ENCODE results near the gene P2RX2.

P2RX2 gene

DNA sequence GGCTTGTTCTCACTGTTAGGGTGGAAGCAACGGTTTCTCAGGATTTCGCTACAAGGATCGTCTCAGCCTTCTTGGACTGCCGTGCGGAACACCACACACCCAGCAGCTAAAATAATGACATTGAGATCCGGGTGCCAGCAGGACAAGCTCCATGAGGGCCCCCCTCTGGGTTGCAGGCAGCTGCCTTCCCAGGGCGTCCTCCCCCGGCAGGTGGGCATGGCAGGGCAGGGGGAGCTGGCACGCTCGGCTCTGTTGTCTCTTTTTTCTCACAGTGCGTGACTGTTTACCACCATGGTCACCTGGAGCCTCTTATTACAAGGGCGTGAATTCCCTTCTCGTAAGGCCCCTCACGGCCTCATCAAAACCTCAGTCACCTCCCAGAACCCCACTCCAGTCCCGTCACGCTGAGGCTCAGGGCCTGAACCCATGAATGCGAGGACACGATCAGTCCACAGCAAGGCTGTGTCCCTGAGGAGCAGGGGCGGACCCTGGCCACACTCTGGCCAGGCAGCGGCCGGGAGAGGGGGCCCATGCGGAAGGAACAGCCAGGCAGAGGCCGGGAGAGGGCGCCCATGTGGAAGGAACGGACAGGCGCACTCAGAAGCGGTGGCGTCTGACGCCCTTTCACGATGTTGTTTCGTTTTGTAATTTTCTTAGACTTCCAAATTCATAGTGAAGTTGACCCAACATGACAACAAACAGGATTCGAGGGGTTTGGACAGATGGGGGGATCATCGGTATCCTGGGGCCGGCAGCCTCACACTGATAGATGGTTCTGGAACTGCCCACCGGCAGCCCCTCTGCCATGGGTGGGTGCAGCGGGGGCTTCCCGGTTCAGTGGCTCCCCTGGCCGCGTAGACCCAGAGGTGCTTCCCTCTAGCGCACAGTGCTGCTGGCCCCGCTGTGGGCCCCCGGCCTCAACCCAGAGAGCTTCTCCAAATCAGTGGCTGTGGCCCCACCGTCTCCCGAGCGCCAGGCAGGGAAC, 18.2 kb upstream of the P2RX2 start:
- H3K4me3 ChIP-seq (ENCODE audit: low read depth, low read length), result peak overlapping the region; percentile 45
- peak; percentile 65 for DNase-seq (ENCODE audit: low read depth, low spot score)
- in situ Hi-C loops (cut with HindIII; ENCODE audit: low sequenced_read_pairs), result no loop called here
- TF ChIP-seq, protein P1, sequence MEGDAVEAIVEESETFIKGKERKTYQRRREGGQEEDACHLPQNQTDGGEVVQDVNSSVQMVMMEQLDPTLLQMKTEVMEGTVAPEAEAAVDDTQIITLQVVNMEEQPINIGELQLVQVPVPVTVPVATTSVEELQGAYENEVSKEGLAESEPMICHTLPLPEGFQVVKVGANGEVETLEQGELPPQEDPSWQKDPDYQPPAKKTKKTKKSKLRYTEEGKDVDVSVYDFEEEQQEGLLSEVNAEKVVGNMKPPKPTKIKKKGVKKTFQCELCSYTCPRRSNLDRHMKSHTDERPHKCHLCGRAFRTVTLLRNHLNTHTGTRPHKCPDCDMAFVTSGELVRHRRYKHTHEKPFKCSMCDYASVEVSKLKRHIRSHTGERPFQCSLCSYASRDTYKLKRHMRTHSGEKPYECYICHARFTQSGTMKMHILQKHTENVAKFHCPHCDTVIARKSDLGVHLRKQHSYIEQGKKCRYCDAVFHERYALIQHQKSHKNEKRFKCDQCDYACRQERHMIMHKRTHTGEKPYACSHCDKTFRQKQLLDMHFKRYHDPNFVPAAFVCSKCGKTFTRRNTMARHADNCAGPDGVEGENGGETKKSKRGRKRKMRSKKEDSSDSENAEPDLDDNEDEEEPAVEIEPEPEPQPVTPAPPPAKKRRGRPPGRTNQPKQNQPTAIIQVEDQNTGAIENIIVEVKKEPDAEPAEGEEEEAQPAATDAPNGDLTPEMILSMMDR (IDR thresholded peaks at IDR 0.05; ENCODE audit: low read depth, low read length), result peak; percentile 86

DNA sequence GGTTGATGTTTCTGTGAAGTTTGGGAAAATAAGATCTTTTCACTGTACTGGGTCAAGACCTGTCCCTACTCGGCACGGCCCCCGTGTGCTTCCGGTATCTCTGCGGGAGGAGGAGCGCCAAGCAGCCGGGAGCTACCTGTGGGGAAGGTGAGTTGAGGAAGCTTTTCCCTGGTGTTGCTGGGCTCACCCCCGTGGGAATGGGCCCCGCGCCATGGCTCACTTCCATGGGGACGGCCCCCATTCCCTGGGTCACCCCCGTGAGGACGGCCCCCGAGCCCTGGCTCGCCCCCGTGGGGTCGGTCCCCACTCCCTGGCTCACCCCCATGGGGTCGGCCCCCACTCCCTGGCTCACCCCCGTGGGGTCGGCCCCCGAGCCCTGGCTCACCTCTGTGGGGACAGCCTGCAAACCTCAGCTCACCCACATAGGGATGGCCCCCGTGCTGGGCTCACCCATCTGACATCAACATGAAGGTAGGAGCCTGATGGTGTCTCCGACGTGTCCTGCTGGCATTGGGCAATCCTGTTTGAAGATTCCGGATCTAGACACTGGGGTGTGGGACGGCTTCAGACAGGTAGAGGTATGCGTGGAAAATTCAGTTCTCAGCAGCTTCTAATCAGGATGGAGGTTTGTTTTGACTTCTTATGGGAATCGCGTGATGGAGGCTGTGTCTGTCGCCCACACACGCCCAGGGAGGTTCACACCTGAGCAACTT, 17.2 kb upstream of the P2RX2 start:
- DNase-seq (ENCODE audit: low read depth, low spot score), result no peak
- TF ChIP-seq, protein P1 (IDR thresholded peaks at IDR 0.05; ENCODE audit: low read depth, low read length), result no peak
- no peak overlapping the region for H3K4me3 ChIP-seq (ENCODE audit: low read depth, low read length)
- in situ Hi-C loops (cut with HindIII; ENCODE audit: low sequenced_read_pairs), result no loop called here

DNA sequence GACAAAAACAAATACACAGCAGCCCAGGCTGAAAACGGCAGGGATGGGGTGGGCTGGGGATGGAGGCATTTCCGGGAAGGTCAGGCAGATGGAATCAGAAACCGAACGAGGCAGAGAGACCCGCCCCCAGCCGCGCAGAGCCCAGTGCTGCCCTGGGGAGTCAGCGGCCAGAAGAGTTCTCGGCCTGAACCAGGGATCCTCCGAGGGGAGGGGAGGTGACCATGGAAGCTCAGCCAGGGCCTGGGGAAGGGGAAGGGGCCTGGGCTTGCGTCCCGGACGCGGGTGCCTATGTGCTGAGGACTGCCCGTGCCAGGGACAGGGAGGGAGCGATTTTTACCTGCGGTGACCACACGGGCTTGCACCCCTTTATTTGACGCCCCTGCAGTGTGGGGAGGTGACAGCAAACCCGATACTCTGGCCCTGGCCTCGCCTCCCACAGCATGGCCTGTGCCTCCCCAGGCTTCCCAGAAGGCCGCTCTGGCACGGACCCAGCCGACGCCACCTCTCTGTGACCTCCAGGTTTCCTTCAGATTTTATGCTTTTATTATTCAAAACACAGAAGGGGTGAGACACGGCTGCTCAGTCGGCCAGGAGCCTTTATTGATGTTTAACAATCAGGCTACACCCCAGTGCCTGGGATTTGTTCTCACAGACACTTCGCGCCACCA, 15.9 kb upstream of the P2RX2 start:
- H3K4me3 ChIP-seq (ENCODE audit: low read depth, low read length), result no peak overlapping the region
- in situ Hi-C loops (cut with HindIII; ENCODE audit: low sequenced_read_pairs), result no loop called here
- no peak for DNase-seq (ENCODE audit: low read depth, low spot score)
- TF ChIP-seq, protein P1 (IDR thresholded peaks at IDR 0.05; ENCODE audit: low read depth, low read length), result no peak

GRCh38 chr12:132603240-132604150, 15.1 kb upstream of the P2RX2 start:
- no peak for DNase-seq (ENCODE audit: low read depth, low spot score)
- no peak overlapping the region for H3K4me3 ChIP-seq (ENCODE audit: low read depth, low read length)
- in situ Hi-C loops (cut with HindIII; ENCODE audit: low sequenced_read_pairs), result no loop called here
- TF ChIP-seq, protein P1 (IDR thresholded peaks at IDR 0.05; ENCODE audit: low read depth, low read length), result no peak

- H3K4me3 ChIP-seq (ENCODE audit: low read depth, low read length), result no peak overlapping the region
- TF ChIP-seq, protein P1 (IDR thresholded peaks at IDR 0.05; ENCODE audit: low read depth, low read length), result no peak
- in situ Hi-C loops (cut with HindIII; ENCODE audit: low sequenced_read_pairs), result no loop called here
- DNase-seq (ENCODE audit: low read depth, low spot score), result no peak
Observed at GRCh38 chr12:132604151-132604618, 14.4 kb upstream of the P2RX2 start.
